Fibroblast of lung (primary cell): ENCODE measurements around the gene SNX21. TPM values are rescaled to one million over a fixed set of nuclear protein-coding genes. Genes with fewer than 3 reads are reported as not detected.

Experiments used
- DNase-seq, 2 donors: peaks; one replicate each; pipeline versions ENCODE4 v3.0.0 to v3.0.0-alpha.2; 2010; ENCODE audit warnings: low read depth in 2 of 2
- H2AFZ ChIP-seq: 2 replicates; pipeline ENCODE4 v1.5.1; 2012; ENCODE audit warnings: low read length, control low read depth, inconsistent platforms
- H3K27ac ChIP-seq: 2 replicates; pipeline ENCODE4 v1.5.1; 2011; ENCODE audit warnings: low read length, control low read depth; ENCODE audit not compliant: insufficient read depth
- H3K27me3 ChIP-seq: 2 replicates; pipeline ENCODE4 v1.5.1; 2011; ENCODE audit warnings: mild to moderate bottlenecking, low read length; ENCODE audit not compliant: control insufficient read depth, insufficient read depth
- H3K36me3 ChIP-seq: 2 replicates; pipeline ENCODE4 v1.5.1; 2011; ENCODE audit warnings: low read length; ENCODE audit not compliant: control insufficient read depth, insufficient read depth
- H3K4me1 ChIP-seq: 2 replicates; pipeline ENCODE4 v1.5.1; 2011; ENCODE audit warnings: low read length; ENCODE audit not compliant: control insufficient read depth, insufficient read depth; ENCODE audit errors: extremely low read depth
- H3K4me2 ChIP-seq: 2 replicates; pipeline ENCODE4 v1.5.1; 2011; ENCODE audit warnings: low read length, control low read depth; ENCODE audit not compliant: insufficient read depth; ENCODE audit errors: extremely low read depth
- H3K4me3 ChIP-seq, 4 experiments: fragments of 200-600 bp in 1 of 4; sonication (generic) in 1 of 4; replicated peaks in 1 of 4; 2 replicates each; pipeline ENCODE4 v1.5.1; 2011 to 2016; ENCODE audit warnings: low read length in 4 of 4, low read depth in 3 of 4, mild to moderate bottlenecking in 3 of 4, control low read depth in 2 of 4, inconsistent platforms in 1 of 4, mixed read lengths in 1 of 4; ENCODE audit not compliant: insufficient read depth in 1 of 4; ENCODE audit errors: control extremely low read depth in 1 of 4
- H3K79me2 ChIP-seq: 2 replicates; pipeline ENCODE4 v1.5.1; 2012; ENCODE audit warnings: mild to moderate bottlenecking, low read length, inconsistent platforms; ENCODE audit not compliant: control insufficient read depth, insufficient read depth
- H3K9ac ChIP-seq: 2 replicates; pipeline ENCODE4 v1.5.1; 2011; ENCODE audit warnings: mild to moderate bottlenecking, low read length, control low read depth; ENCODE audit not compliant: insufficient read depth
- H3K9me3 ChIP-seq: 2 replicates; pipeline ENCODE4 v1.5.1; 2012; ENCODE audit warnings: low read depth, low read length; ENCODE audit not compliant: control insufficient read depth, insufficient read depth
- H4K20me1 ChIP-seq: 2 replicates; pipeline ENCODE4 v1.5.1; 2011; ENCODE audit warnings: low read length; ENCODE audit not compliant: control insufficient read depth, insufficient read depth; ENCODE audit errors: extremely low read depth
- EZH2 ChIP-seq: IDR thresholded peaks from 2 replicates; pipeline ENCODE4 v1.5.1; 2012; ENCODE audit warnings: low read length, control low read depth, mild to moderate bottlenecking; ENCODE audit errors: missing control alignments
- polyA plus RNA-seq, 2 donors: library from polyadenylated mRNA; depleted of rRNA in 1 of 2; stranded (reverse) in 1 of 2; unstranded in 1 of 2; fragments of >200 nt; gene quantifications; 2 replicates each; pipeline ENCODE4 v1.2.1, GENCODE V29; 2011 to 2012; ENCODE audit warnings: missing spikeins in 1 of 2
- total RNA-seq: library from RNA; depleted of rRNA; stranded (reverse); fragments of >200 nt; gene quantifications from 2 replicates; pipeline ENCODE4 v1.2.1, GENCODE V29; 2014
- TF ChIP-seq, protein P1 (sequence below), 2 donors: IDR thresholded peaks in 1 of 2; conservative IDR thresholded peaks in 1 of 2; 1 replicate in 1 of 2; 2 replicates in 1 of 2; pipeline ENCODE4 v1.5.1; 2011 to 2012; ENCODE audit warnings: low read length in 2 of 2, control low read depth in 1 of 2, inconsistent platforms in 1 of 2, low read depth in 1 of 2, mild to moderate bottlenecking in 1 of 2

SNX21 gene
- total and polyA plus RNA-seq, 2 donors (not counting 1 experiment from before 2014, with no cell fraction given): 21.8 to 101 TPM

DNA sequence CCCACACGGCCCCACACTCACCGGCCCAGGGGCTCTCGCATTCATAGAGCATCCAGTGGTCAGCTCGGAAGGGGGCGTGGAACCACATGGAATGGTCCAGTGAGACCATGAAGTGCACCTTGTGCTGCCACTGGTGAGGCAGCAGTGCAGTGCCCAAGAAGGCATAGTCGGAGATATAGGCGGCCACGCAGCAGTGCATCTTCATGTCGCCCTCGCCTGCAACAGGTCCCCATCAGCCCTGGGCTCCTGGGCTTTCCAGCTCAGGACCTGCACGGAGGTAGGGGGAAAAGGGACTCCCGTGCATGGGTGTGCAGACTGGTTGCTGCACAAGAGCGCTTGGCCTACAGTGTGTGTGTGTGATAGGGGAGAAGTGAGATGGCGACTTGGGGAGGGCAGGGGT, 9.9 kb downstream of the SNX21 start:
- Histone ChIP-seq H3K36me3 (peaks cover 26% of the 10 kb centered on the region), H3K4me3 (no peak overlapping the region), H3K27ac (no peak overlapping the region), H3K4me1 (no peaks in the 10 kb centered on the region), H3K79me2 (no peaks in the 10 kb centered on the region), H2AFZ (no peak overlapping the region), H3K4me2 (no peak overlapping the region), H3K9me3 (no peaks in the 10 kb centered on the region), H3K27me3 (no peaks in the 10 kb centered on the region), H3K9ac (no peak overlapping the region), H4K20me1 (no peaks in the 10 kb centered on the region)
- DNase-seq: no peak
- TF ChIP-seq, protein P1, sequence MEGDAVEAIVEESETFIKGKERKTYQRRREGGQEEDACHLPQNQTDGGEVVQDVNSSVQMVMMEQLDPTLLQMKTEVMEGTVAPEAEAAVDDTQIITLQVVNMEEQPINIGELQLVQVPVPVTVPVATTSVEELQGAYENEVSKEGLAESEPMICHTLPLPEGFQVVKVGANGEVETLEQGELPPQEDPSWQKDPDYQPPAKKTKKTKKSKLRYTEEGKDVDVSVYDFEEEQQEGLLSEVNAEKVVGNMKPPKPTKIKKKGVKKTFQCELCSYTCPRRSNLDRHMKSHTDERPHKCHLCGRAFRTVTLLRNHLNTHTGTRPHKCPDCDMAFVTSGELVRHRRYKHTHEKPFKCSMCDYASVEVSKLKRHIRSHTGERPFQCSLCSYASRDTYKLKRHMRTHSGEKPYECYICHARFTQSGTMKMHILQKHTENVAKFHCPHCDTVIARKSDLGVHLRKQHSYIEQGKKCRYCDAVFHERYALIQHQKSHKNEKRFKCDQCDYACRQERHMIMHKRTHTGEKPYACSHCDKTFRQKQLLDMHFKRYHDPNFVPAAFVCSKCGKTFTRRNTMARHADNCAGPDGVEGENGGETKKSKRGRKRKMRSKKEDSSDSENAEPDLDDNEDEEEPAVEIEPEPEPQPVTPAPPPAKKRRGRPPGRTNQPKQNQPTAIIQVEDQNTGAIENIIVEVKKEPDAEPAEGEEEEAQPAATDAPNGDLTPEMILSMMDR (conservative IDR thresholded peaks at IDR 0.05 in 1 of 2, IDR thresholded peaks at IDR 0.05 in 1 of 2; ENCODE audit: low read depth in 1 of 2, low read length in 2 of 2): no peak

DNA sequence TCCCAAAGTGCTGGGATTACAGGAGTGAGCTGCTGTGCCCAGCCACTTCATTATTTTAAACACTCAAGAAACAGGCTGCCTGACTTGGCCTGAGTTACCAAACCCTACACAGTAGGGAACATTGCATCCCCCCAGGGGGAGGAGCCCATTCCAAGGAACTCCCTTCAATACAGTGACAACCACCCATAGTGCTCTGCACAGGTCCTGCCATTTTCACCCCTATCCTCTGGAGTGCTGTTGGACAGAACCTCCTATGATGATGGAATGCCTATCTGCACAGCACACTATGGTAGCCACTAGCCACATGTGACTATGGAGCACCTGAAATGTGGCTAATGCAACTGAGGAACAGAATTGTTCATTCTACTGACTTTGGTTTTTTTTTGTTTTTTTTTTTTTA, 11.9 kb downstream of the SNX21 start:
- no peak for TF ChIP-seq EZH2
- TF ChIP-seq, protein P1 (conservative IDR thresholded peaks at IDR 0.05 in 1 of 2, IDR thresholded peaks at IDR 0.05 in 1 of 2; ENCODE audit: low read depth in 1 of 2, low read length in 2 of 2): no peak
- H3K9me3 ChIP-seq: no peaks in the 10 kb centered on the region
- H2AFZ ChIP-seq: no peak overlapping the region
- H3K4me1 ChIP-seq: no peaks in the 10 kb centered on the region
- H3K27me3 ChIP-seq: no peaks in the 10 kb centered on the region
- DNase-seq: no peak
- no peak overlapping the region for H3K4me3 ChIP-seq
- no peaks in the 10 kb centered on the region for H4K20me1 ChIP-seq
- peaks cover 23% of the 10 kb centered on the region for H3K36me3 ChIP-seq
- no peaks in the 10 kb centered on the region for H3K79me2 ChIP-seq
- no peak overlapping the region for H3K9ac ChIP-seq
- H3K4me2 ChIP-seq: no peak overlapping the region
- no peak overlapping the region for H3K27ac ChIP-seq

- H4K20me1 ChIP-seq: no peaks in the 10 kb centered on the region
- TF ChIP-seq EZH2: no peak
- TF ChIP-seq, protein P1 (conservative IDR thresholded peaks at IDR 0.05 in 1 of 2, IDR thresholded peaks at IDR 0.05 in 1 of 2; ENCODE audit: low read depth in 1 of 2, low read length in 2 of 2): no peak
- H3K36me3 ChIP-seq: peaks cover 5% of the 10 kb centered on the region
Measured at GRCh38 chr20:45848421-45848820, 14.8 kb downstream of the SNX21 start.

More at GRCh38 chr20:45848421-45848820, 14.8 kb downstream of the SNX21 start:
- no peak for DNase-seq
- H3K4me3 ChIP-seq: no peak overlapping the region
- no peak overlapping the region for H3K4me2 ChIP-seq
- no peaks in the 10 kb centered on the region for H3K4me1 ChIP-seq
- no peak overlapping the region for H2AFZ ChIP-seq
- H3K27me3 ChIP-seq: no peaks in the 10 kb centered on the region
- H3K9me3 ChIP-seq: no peaks in the 10 kb centered on the region
- H3K79me2 ChIP-seq: no peaks in the 10 kb centered on the region
- H3K9ac ChIP-seq: no peak overlapping the region
- no peak overlapping the region for H3K27ac ChIP-seq
